ENCODE measurements around the gene NCAM1. TPM values are rescaled to one million over a fixed set of nuclear protein-coding genes. Genes with fewer than 3 reads are reported as not detected.
A peak's percentile ranks its signal among the peaks of the same experiment; 100 is the strongest.

Gene NCAM1
- total RNA-seq, 1 experiment from 2014 or later = 12.0 TPM

GRCh38 chr11:113034576-113034975 lies 73.4 kb downstream of the NCAM1 start:
- no peaks in the 10 kb centered on the region for H3K36me3 ChIP-seq (ENCODE audit: insufficient read depth, low read length, poor library complexity, severe bottlenecking)
- no peaks in the 10 kb centered on the region for H3K27me3 ChIP-seq (replicated peaks; ENCODE audit: insufficient read depth, low read depth, low read length, poor library complexity)
- POLR2A ChIA-PET (ENCODE audit: low non-redundant PET) = no interaction called here
- TF ChIP-seq, protein P1, sequence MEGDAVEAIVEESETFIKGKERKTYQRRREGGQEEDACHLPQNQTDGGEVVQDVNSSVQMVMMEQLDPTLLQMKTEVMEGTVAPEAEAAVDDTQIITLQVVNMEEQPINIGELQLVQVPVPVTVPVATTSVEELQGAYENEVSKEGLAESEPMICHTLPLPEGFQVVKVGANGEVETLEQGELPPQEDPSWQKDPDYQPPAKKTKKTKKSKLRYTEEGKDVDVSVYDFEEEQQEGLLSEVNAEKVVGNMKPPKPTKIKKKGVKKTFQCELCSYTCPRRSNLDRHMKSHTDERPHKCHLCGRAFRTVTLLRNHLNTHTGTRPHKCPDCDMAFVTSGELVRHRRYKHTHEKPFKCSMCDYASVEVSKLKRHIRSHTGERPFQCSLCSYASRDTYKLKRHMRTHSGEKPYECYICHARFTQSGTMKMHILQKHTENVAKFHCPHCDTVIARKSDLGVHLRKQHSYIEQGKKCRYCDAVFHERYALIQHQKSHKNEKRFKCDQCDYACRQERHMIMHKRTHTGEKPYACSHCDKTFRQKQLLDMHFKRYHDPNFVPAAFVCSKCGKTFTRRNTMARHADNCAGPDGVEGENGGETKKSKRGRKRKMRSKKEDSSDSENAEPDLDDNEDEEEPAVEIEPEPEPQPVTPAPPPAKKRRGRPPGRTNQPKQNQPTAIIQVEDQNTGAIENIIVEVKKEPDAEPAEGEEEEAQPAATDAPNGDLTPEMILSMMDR (conservative IDR thresholded peaks at IDR 0.05; ENCODE audit: low read depth, low read length) = no peak
- TF ChIP-seq EZH2 (IDR thresholded peaks at IDR 0.05; ENCODE audit: borderline replicate concordance, low read depth, low read length, poor library complexity, severe bottlenecking) = no peak
- intact Hi-C loops (cut with micrococcal nuclease; ENCODE audit: unreplicated experiment) = no loop called here
- no peaks in the 10 kb centered on the region for H3K9me3 ChIP-seq (ENCODE audit: low read depth, low read length, poor library complexity, severe bottlenecking)
- H3K27ac ChIP-seq (ENCODE audit: low read depth, low read length, poor library complexity, severe bottlenecking) = no peak overlapping the region
- peaks cover 4% of the 10 kb centered on the region for H3K4me1 ChIP-seq (ENCODE audit: insufficient read depth, low read length, poor library complexity, severe bottlenecking)
- DNase-seq (ENCODE audit: low spot score) = no peak
- H3K4me3 ChIP-seq (ENCODE audit: low read depth, low read length, poor library complexity, severe bottlenecking) = no peak overlapping the region
- BruUV-seq (replicated peaks) = no TSS peak
- CTCF ChIA-PET = no interaction called here

GRCh38 chr11:113035708-113036107 lies 74.5 kb downstream of the NCAM1 start:
- no peaks in the 10 kb centered on the region for H3K9me3 ChIP-seq (ENCODE audit: low read depth, low read length, poor library complexity, severe bottlenecking)
- no peaks in the 10 kb centered on the region for H3K36me3 ChIP-seq (ENCODE audit: insufficient read depth, low read length, poor library complexity, severe bottlenecking)
- TF ChIP-seq, protein P1 (conservative IDR thresholded peaks at IDR 0.05; ENCODE audit: low read depth, low read length) = no peak
- TF ChIP-seq EZH2 (IDR thresholded peaks at IDR 0.05; ENCODE audit: borderline replicate concordance, low read depth, low read length, poor library complexity, severe bottlenecking) = no peak
- peaks cover 4% of the 10 kb centered on the region for H3K4me1 ChIP-seq (ENCODE audit: insufficient read depth, low read length, poor library complexity, severe bottlenecking)
- no peak overlapping the region for H3K27ac ChIP-seq (ENCODE audit: low read depth, low read length, poor library complexity, severe bottlenecking)
- intact Hi-C loops (cut with micrococcal nuclease; ENCODE audit: unreplicated experiment) = no loop called here
- no peak for DNase-seq (ENCODE audit: low spot score)
- BruUV-seq (replicated peaks) = no TSS peak
- no peak overlapping the region for H3K4me3 ChIP-seq (ENCODE audit: low read depth, low read length, poor library complexity, severe bottlenecking)
- ChIA-PET POLR2A (ENCODE audit: low non-redundant PET) (no interaction called here), CTCF (no interaction called here)
- H3K27me3 ChIP-seq (replicated peaks; ENCODE audit: insufficient read depth, low read depth, low read length, poor library complexity) = no peaks in the 10 kb centered on the region

GRCh38 chr11:113043698-113044097 lies 82.5 kb downstream of the NCAM1 start:
- no peak for TF ChIP-seq EZH2 (IDR thresholded peaks at IDR 0.05; ENCODE audit: borderline replicate concordance, low read depth, low read length, poor library complexity, severe bottlenecking)
- POLR2A ChIA-PET (ENCODE audit: low non-redundant PET) = no interaction called here
- no peak for DNase-seq (ENCODE audit: low spot score)
- CTCF ChIA-PET = no interaction called here
- no peak overlapping the region for H3K27ac ChIP-seq (ENCODE audit: low read depth, low read length, poor library complexity, severe bottlenecking)
- H3K4me1 ChIP-seq (ENCODE audit: insufficient read depth, low read length, poor library complexity, severe bottlenecking) = peaks cover 4% of the 10 kb centered on the region
- no peaks in the 10 kb centered on the region for H3K9me3 ChIP-seq (ENCODE audit: low read depth, low read length, poor library complexity, severe bottlenecking)
- H3K27me3 ChIP-seq (replicated peaks; ENCODE audit: insufficient read depth, low read depth, low read length, poor library complexity) = no peaks in the 10 kb centered on the region
- BruUV-seq (replicated peaks) = no TSS peak
- no peaks in the 10 kb centered on the region for H3K36me3 ChIP-seq (ENCODE audit: insufficient read depth, low read length, poor library complexity, severe bottlenecking)
- intact Hi-C loops (cut with micrococcal nuclease; ENCODE audit: unreplicated experiment) = no loop called here
- no peak overlapping the region for H3K4me3 ChIP-seq (ENCODE audit: low read depth, low read length, poor library complexity, severe bottlenecking)

GRCh38 chr11:113045146-113045545 lies 83.9 kb downstream of the NCAM1 start:
- intact Hi-C loops (cut with micrococcal nuclease; ENCODE audit: unreplicated experiment) = no loop called here
- no peaks in the 10 kb centered on the region for H3K36me3 ChIP-seq (ENCODE audit: insufficient read depth, low read length, poor library complexity, severe bottlenecking)
- POLR2A ChIA-PET (ENCODE audit: low non-redundant PET) = no interaction called here
- H3K9me3 ChIP-seq (ENCODE audit: low read depth, low read length, poor library complexity, severe bottlenecking) = no peaks in the 10 kb centered on the region
- CTCF ChIA-PET = no interaction called here
- no peak for TF ChIP-seq EZH2 (IDR thresholded peaks at IDR 0.05; ENCODE audit: borderline replicate concordance, low read depth, low read length, poor library complexity, severe bottlenecking)
- TF ChIP-seq, protein P1 (conservative IDR thresholded peaks at IDR 0.05; ENCODE audit: low read depth, low read length) = no peak
- no peak overlapping the region for H3K27ac ChIP-seq (ENCODE audit: low read depth, low read length, poor library complexity, severe bottlenecking)
- no TSS peak for BruUV-seq (replicated peaks)
- no peaks in the 10 kb centered on the region for H3K27me3 ChIP-seq (replicated peaks; ENCODE audit: insufficient read depth, low read depth, low read length, poor library complexity)
- peak; percentile 35 for DNase-seq (ENCODE audit: low spot score)
- no peak overlapping the region for H3K4me3 ChIP-seq (ENCODE audit: low read depth, low read length, poor library complexity, severe bottlenecking)
- H3K4me1 ChIP-seq (ENCODE audit: insufficient read depth, low read length, poor library complexity, severe bottlenecking) = peaks cover 4% of the 10 kb centered on the region
